Measurements from ENCODE around the gene RHOBTB1.
"Not testable (repeated sequence)": the region's sequence is repeated elsewhere in the genome, so short reads cannot be mapped to it uniquely, and the experiment has no call there.

Gene RHOBTB1

GRCh38 chr10:60868946-60869345 lies 75.0 kb downstream of the RHOBTB1 start:
- DNase-seq (ENCODE audit: low read depth in 2 of 2): no peak

GRCh38 chr10:60865198-60865783 lies 78.7 kb downstream of the RHOBTB1 start:
- no peak for DNase-seq (ENCODE audit: low read depth in 2 of 2)

- DNase-seq (ENCODE audit: low read depth in 2 of 2): no peak
These were observed 80.2 kb downstream of the RHOBTB1 start for GRCh38 chr10:60863796-60864195.

GRCh38 chr10:60862517-60862916 lies 81.5 kb downstream of the RHOBTB1 start:
- no peak for DNase-seq (ENCODE audit: low read depth in 2 of 2)

GRCh38 chr10:60856405-60856804 lies 87.6 kb downstream of the RHOBTB1 start:
- DNase-seq (ENCODE audit: low read depth in 2 of 2): no peak

GRCh38 chr10:60853637-60854036 lies 90.3 kb downstream of the RHOBTB1 start:
- no peak for DNase-seq (ENCODE audit: low read depth in 2 of 2)

GRCh38 chr10:60853107-60853506 lies 90.9 kb downstream of the RHOBTB1 start:
- DNase-seq (ENCODE audit: low read depth in 2 of 2): no peak

GRCh38 chr10:60849740-60850139 lies 94.2 kb downstream of the RHOBTB1 start:
- no peak for DNase-seq (ENCODE audit: low read depth in 2 of 2)

- DNase-seq (ENCODE audit: low read depth in 2 of 2): no peak
These were observed 94.8 kb downstream of the RHOBTB1 start for GRCh38 chr10:60849217-60849616.

- no peak for DNase-seq (ENCODE audit: low read depth in 2 of 2)
These were observed 95.3 kb downstream of the RHOBTB1 start for GRCh38 chr10:60848680-60849079.

- no peak for DNase-seq (ENCODE audit: low read depth in 2 of 2)
These were observed 95.9 kb downstream of the RHOBTB1 start for GRCh38 chr10:60848126-60848525.

- no peak for DNase-seq (ENCODE audit: low read depth in 2 of 2)
These were observed 97.8 kb downstream of the RHOBTB1 start for GRCh38 chr10:60846173-60846572.

GRCh38 chr10:60845038-60845437 lies 98.9 kb downstream of the RHOBTB1 start:
- no peak for DNase-seq (ENCODE audit: low read depth in 2 of 2)

- no peak for DNase-seq (ENCODE audit: low read depth in 2 of 2)
These were observed 101.3 kb downstream of the RHOBTB1 start for GRCh38 chr10:60842694-60843093.

- not testable (repeated sequence) for DNase-seq (ENCODE audit: low read depth in 2 of 2)
These were observed 102.8 kb downstream of the RHOBTB1 start for GRCh38 chr10:60841227-60841626.

- DNase-seq (ENCODE audit: low read depth in 2 of 2): no peak
These were observed 108.9 kb downstream of the RHOBTB1 start for GRCh38 chr10:60835049-60835448.

GRCh38 chr10:60834401-60834800 lies 109.6 kb downstream of the RHOBTB1 start:
- DNase-seq (ENCODE audit: low read depth in 2 of 2): no peak

GRCh38 chr10:60832136-60832535 lies 111.8 kb downstream of the RHOBTB1 start:
- not testable (repeated sequence) for DNase-seq (ENCODE audit: low read depth in 2 of 2)

- DNase-seq (ENCODE audit: low read depth in 2 of 2): no peak
These were observed 115.5 kb downstream of the RHOBTB1 start for GRCh38 chr10:60828489-60828852.

GRCh38 chr10:60827791-60828488 lies 116.0 kb downstream of the RHOBTB1 start:
- peak; percentile 71 to 75 for DNase-seq (ENCODE audit: low read depth in 2 of 2)

- DNase-seq (ENCODE audit: low read depth in 2 of 2): no peak
These were observed 118.5 kb downstream of the RHOBTB1 start for GRCh38 chr10:60825520-60825919.

- DNase-seq (ENCODE audit: low read depth in 2 of 2): no peak
These were observed 120.7 kb downstream of the RHOBTB1 start for GRCh38 chr10:60823324-60823723.

GRCh38 chr10:60822809-60823208 lies 121.2 kb downstream of the RHOBTB1 start:
- DNase-seq (ENCODE audit: low read depth in 2 of 2): no peak

GRCh38 chr10:60821656-60822055 lies 122.3 kb downstream of the RHOBTB1 start:
- DNase-seq (ENCODE audit: low read depth in 2 of 2): no peak
